ENCODE measurements around the gene IQGAP3.
"Not testable (repeated sequence)": the region's sequence is repeated elsewhere in the genome, so short reads cannot be mapped to it uniquely, and the experiment has no call there.

The IQGAP3 gene

GRCh38 chr1:156594190-156594589 is 21.8 kb upstream of the IQGAP3 start:
- DNase-seq (ENCODE audit: low read depth): no peak

GRCh38 chr1:156593661-156593989 is 21.3 kb upstream of the IQGAP3 start:
- DNase-seq (ENCODE audit: low read depth): no peak

- no peak for DNase-seq (ENCODE audit: low read depth)
Measured at GRCh38 chr1:156592910-156593660, 20.7 kb upstream of the IQGAP3 start.

- DNase-seq (ENCODE audit: low read depth): no peak
Measured at GRCh38 chr1:156592158-156592909, 20.0 kb upstream of the IQGAP3 start.

GRCh38 chr1:156591432-156592157 is 19.2 kb upstream of the IQGAP3 start, which contains the start of gene NAXE:
Gene NAXE, plus strand, starts transcription at chr1:156591776. Its CDS starts 29 bp downstream, at chr1:156591805.
- peak; percentile 70 for DNase-seq (ENCODE audit: low read depth)

GRCh38 chr1:156591181-156591431 is 18.7 kb upstream of the IQGAP3 start:
- no peak for DNase-seq (ENCODE audit: low read depth)

- no peak for DNase-seq (ENCODE audit: low read depth)
Measured at GRCh38 chr1:156590326-156591180, 18.2 kb upstream of the IQGAP3 start.

GRCh38 chr1:156589546-156589945 is 17.2 kb upstream of the IQGAP3 start:
- DNase-seq (ENCODE audit: low read depth): no peak

- DNase-seq (ENCODE audit: low read depth): not testable (repeated sequence)
Measured at GRCh38 chr1:156587927-156588326, 15.6 kb upstream of the IQGAP3 start.

GRCh38 chr1:156586892-156587477 is 14.6 kb upstream of the IQGAP3 start:
- DNase-seq (ENCODE audit: low read depth): no peak

GRCh38 chr1:156586323-156586722 is 14.0 kb upstream of the IQGAP3 start:
- DNase-seq (ENCODE audit: low read depth): no peak

- no peak for DNase-seq (ENCODE audit: low read depth)
Measured at GRCh38 chr1:156584813-156585212, 12.4 kb upstream of the IQGAP3 start.

GRCh38 chr1:156583821-156584622 is 11.7 kb upstream of the IQGAP3 start:
- peak; percentile 61 for DNase-seq (ENCODE audit: low read depth)

GRCh38 chr1:156582388-156583017 is 10.1 kb upstream of the IQGAP3 start:
- no peak for DNase-seq (ENCODE audit: low read depth)

- DNase-seq (ENCODE audit: low read depth): peak; percentile 40
Measured at GRCh38 chr1:156581661-156582387, 9.5 kb upstream of the IQGAP3 start.

- DNase-seq (ENCODE audit: low read depth): no peak
Measured at GRCh38 chr1:156579472-156579871, 7.1 kb upstream of the IQGAP3 start, which contains the start of gene TTC24. Gene TTC24, plus strand, starts transcription at chr1:156579723. Its CDS starts 1,642 bp downstream, at chr1:156581365.

GRCh38 chr1:156578055-156578454 is 5.7 kb upstream of the IQGAP3 start:
- no peak for DNase-seq (ENCODE audit: low read depth)

GRCh38 chr1:156577550-156577949 is 5.2 kb upstream of the IQGAP3 start:
- no peak for DNase-seq (ENCODE audit: low read depth)

- DNase-seq (ENCODE audit: low read depth): no peak
Measured at GRCh38 chr1:156574039-156574633, 1.8 kb upstream of the IQGAP3 start.

Measured in activated T-cell treated with anti-CD3 and anti-CD28 coated beads for 48 hours (primary cell).